ENCODE measurements around the gene LRRC49.
"Not testable (repeated sequence)": the region's sequence is repeated elsewhere in the genome, so short reads cannot be mapped to it uniquely, and the experiment has no call there.

LRRC49 gene

GRCh38 chr15:70995383-70995970, 102.9 kb downstream of the LRRC49 start:
- no peak for ATAC-seq

GRCh38 chr15:70998319-70998718, 105.7 kb downstream of the LRRC49 start:
- ATAC-seq = no peak

GRCh38 chr15:71002316-71002715, 109.7 kb downstream of the LRRC49 start:
- ATAC-seq = no peak

- no peak for ATAC-seq
These were observed 110.7 kb downstream of the LRRC49 start for GRCh38 chr15:71003319-71003718.

- ATAC-seq = not testable (repeated sequence)
These were observed 111.9 kb downstream of the LRRC49 start for GRCh38 chr15:71004506-71004905.

- no peak for ATAC-seq
These were observed 113.3 kb downstream of the LRRC49 start for GRCh38 chr15:71005895-71006294.

- no peak for ATAC-seq
These were observed 115.7 kb downstream of the LRRC49 start for GRCh38 chr15:71008250-71008870.

GRCh38 chr15:71010472-71010871, 117.8 kb downstream of the LRRC49 start:
- no peak for ATAC-seq

- no peak for ATAC-seq
These were observed 118.4 kb downstream of the LRRC49 start for GRCh38 chr15:71010997-71011396.

GRCh38 chr15:71011503-71012155, 119.0 kb downstream of the LRRC49 start:
- no peak for ATAC-seq

GRCh38 chr15:71013446-71013845, 120.8 kb downstream of the LRRC49 start:
- no peak for ATAC-seq

GRCh38 chr15:71015342-71015741, 122.7 kb downstream of the LRRC49 start:
- no peak for ATAC-seq

- not testable (repeated sequence) for ATAC-seq
These were observed 138.6 kb downstream of the LRRC49 start for GRCh38 chr15:71031232-71031631.

- ATAC-seq = not testable (repeated sequence)
These were observed 142.9 kb downstream of the LRRC49 start for GRCh38 chr15:71035478-71035877.

- no peak for ATAC-seq
These were observed 149.8 kb downstream of the LRRC49 start for GRCh38 chr15:71042356-71042922.

- ATAC-seq = no peak
These were observed 150.7 kb downstream of the LRRC49 start for GRCh38 chr15:71043373-71043772.

GRCh38 chr15:71044006-71044405, 151.4 kb downstream of the LRRC49 start:
- no peak for ATAC-seq

GRCh38 chr15:71046146-71046545, 153.5 kb downstream of the LRRC49 start:
- not testable (repeated sequence) for ATAC-seq

GRCh38 chr15:71048913-71049675, 156.5 kb downstream of the LRRC49 start:
- ATAC-seq = no peak

- no peak for ATAC-seq
These were observed 157.2 kb downstream of the LRRC49 start for GRCh38 chr15:71049706-71050422.

GRCh38 chr15:71050461-71050860, 157.8 kb downstream of the LRRC49 start:
- no peak for ATAC-seq

GRCh38 chr15:71051539-71051938, 158.9 kb downstream of the LRRC49 start:
- ATAC-seq = no peak
